H1 (cell line): ENCODE measurements around the gene NETO2. TPM values are rescaled to one million over a fixed set of nuclear protein-coding genes. Genes with fewer than 3 reads are reported as not detected.
"Not testable (repeated sequence)": the region's sequence is repeated elsewhere in the genome, so short reads cannot be mapped to it uniquely, and the experiment has no call there.

Experiments used
- CTCF ChIA-PET: fragments of 300-600 bp; sonication (Branson Sonifier 250); formaldehyde crosslinking; loops from one replicate; lab custom pipeline; 2021; ENCODE audit not compliant: partially characterized antibody; lab: Charles Lee
- POLR2A ChIA-PET: fragments of 300-600 bp; sonication (Branson Sonifier 250); formaldehyde crosslinking; loops from one replicate; lab custom pipeline; 2021; ENCODE audit warnings: inconsistent platforms; ENCODE audit not compliant: partially characterized antibody; lab: Charles Lee
- DNase-seq, 2 experiments: peaks; one replicate each; pipeline versions ENCODE4 v3.0.0 to v3.0.0-alpha.2; 2010 to 2022; ENCODE audit warnings: low spot score in 2 of 2, low read depth in 1 of 2, mixed read lengths in 1 of 2
- FAIRE-seq: peaks from 2 replicates; lab custom pipeline; 2011; peaks lifted over from hg19 to GRCh38; lab: Jason Lieb, UNC
- H2AFZ ChIP-seq: 2 replicates; pipeline ENCODE4 v1.8.1; 2012; ENCODE audit warnings: low read length, inconsistent platforms
- H2AK5ac ChIP-seq: 2 replicates; pipeline ENCODE4 v1.6.1; 2013; ENCODE audit warnings: low read depth, low read length
- H2BK120ac ChIP-seq: replicated peaks from 2 replicates; pipeline ENCODE3; 2013; ENCODE audit warnings: low read depth, low read length, inconsistent platforms
- H2BK12ac ChIP-seq: 2 replicates; pipeline ENCODE4 v1.6.1; 2013; ENCODE audit warnings: low read depth, low read length
- H2BK15ac ChIP-seq: 2 replicates; pipeline ENCODE4 v1.6.1; 2013; ENCODE audit warnings: low read length
- H2BK20ac ChIP-seq: 2 replicates; pipeline ENCODE4 v1.6.1; 2013; ENCODE audit warnings: low read length
- H2BK5ac ChIP-seq: 2 replicates; pipeline ENCODE4 v1.6.1; 2013; ENCODE audit warnings: low read depth, low read length
- H3K14ac ChIP-seq: 2 replicates; pipeline ENCODE4 v1.6.1; 2013; ENCODE audit warnings: inconsistent platforms; ENCODE audit not compliant: insufficient read length
- H3K18ac ChIP-seq: 2 replicates; pipeline ENCODE4 v1.6.1; 2013; ENCODE audit warnings: low read length; ENCODE audit errors: extremely low read depth
- H3K23ac ChIP-seq: 2 replicates; pipeline ENCODE4 v1.6.1; 2013; ENCODE audit warnings: inconsistent platforms; ENCODE audit not compliant: insufficient read length
- H3K23me2 ChIP-seq: 2 replicates; pipeline ENCODE4 v1.6.1; 2013; ENCODE audit warnings: low read depth, low read length
- H3K27ac ChIP-seq: 2 replicates; pipeline ENCODE4 v1.6.1; 2011; ENCODE audit warnings: low read depth, low read length, inconsistent platforms
- H3K27me3 ChIP-seq, 4 experiments: replicated peaks in 1 of 4; 1 replicate in 1 of 4; 2 replicates in 3 of 4; pipeline versions ENCODE4 v1.6.1 to v1.8.1; 2011 to 2013; ENCODE audit warnings: low read length in 3 of 4, mild to moderate bottlenecking in 3 of 4, inconsistent platforms in 2 of 4, mixed read lengths in 2 of 4, moderate library complexity in 1 of 4; ENCODE audit not compliant: control insufficient read depth in 3 of 4, insufficient read depth in 3 of 4; ENCODE audit errors: extremely low read depth in 1 of 4
- H3K36me3 ChIP-seq, 4 experiments: 2 replicates each; pipeline versions ENCODE4 v1.6.1 to v1.8.1; 2011 to 2013; ENCODE audit warnings: mild to moderate bottlenecking in 4 of 4, low read length in 3 of 4, moderate library complexity in 2 of 4, control low read depth in 1 of 4, inconsistent platforms in 1 of 4; ENCODE audit not compliant: insufficient read depth in 4 of 4, control insufficient read depth in 2 of 4
- H3K4ac ChIP-seq: replicated peaks from 2 replicates; pipeline ENCODE3; 2013; ENCODE audit warnings: low read length, low read depth, mixed read lengths, inconsistent platforms; ENCODE audit not compliant: insufficient read length
- H3K4me1 ChIP-seq, 4 experiments: replicated peaks in 1 of 4; 1 replicate in 1 of 4; 2 replicates in 3 of 4; pipeline versions ENCODE4 v1.6.1 to v1.8.1; 2011 to 2013; ENCODE audit warnings: low read length in 3 of 4, inconsistent platforms in 2 of 4, mixed read lengths in 1 of 4; ENCODE audit not compliant: insufficient read depth in 4 of 4, control insufficient read depth in 3 of 4
- H3K4me2 ChIP-seq, 2 experiments: 2 replicates each; pipeline versions ENCODE4 v1.6.1 to v1.8.1; 2011 to 2013; ENCODE audit warnings: low read depth in 2 of 2, low read length in 2 of 2, control low read depth in 1 of 2, inconsistent platforms in 1 of 2, mild to moderate bottlenecking in 1 of 2; ENCODE audit not compliant: insufficient read depth in 1 of 2
- H3K4me3 ChIP-seq, 4 experiments: fragments of 200-600, 300-600 bp in 1 of 4; sonication (generic), shearing (Covaris generic), sonication (Bioruptor Twin) in 1 of 4; 2 replicates each; pipeline versions ENCODE4 v1.5.1 to v1.8.1; 2011 to 2016; ENCODE audit warnings: low read length in 4 of 4, low read depth in 3 of 4, control low read depth in 2 of 4, inconsistent platforms in 2 of 4, mild to moderate bottlenecking in 2 of 4, mixed read lengths in 1 of 4, moderate library complexity in 1 of 4; ENCODE audit not compliant: insufficient read depth in 2 of 4; ENCODE audit errors: extremely low read depth in 1 of 4
- H3K56ac ChIP-seq: replicated peaks from 2 replicates; pipeline ENCODE3; 2013; ENCODE audit warnings: low read depth, mild to moderate bottlenecking, mixed read lengths, low read length, inconsistent platforms; ENCODE audit not compliant: insufficient read length
- H3K79me1 ChIP-seq: 2 replicates; pipeline ENCODE4 v1.6.1; 2013; ENCODE audit warnings: low read depth, low read length, control low read depth
- H3K79me2 ChIP-seq, 2 experiments: 2 replicates each; pipeline versions ENCODE4 v1.6.1 to v1.8.1; 2012 to 2013; ENCODE audit warnings: low read length in 2 of 2, mild to moderate bottlenecking in 2 of 2, inconsistent platforms in 1 of 2; ENCODE audit not compliant: insufficient read depth in 2 of 2, control insufficient read depth in 1 of 2
- H3K9ac ChIP-seq, 4 experiments: replicated peaks in 1 of 4; 1 replicate in 1 of 4; 2 replicates in 3 of 4; pipeline versions ENCODE4 v1.6.1 to v1.8.1; 2011 to 2013; ENCODE audit warnings: low read depth in 3 of 4, low read length in 3 of 4, control low read depth in 2 of 4, mild to moderate bottlenecking in 2 of 4, moderate library complexity in 2 of 4, inconsistent platforms in 1 of 4; ENCODE audit errors: extremely low read depth in 1 of 4
- H3K9me3 ChIP-seq, 2 experiments: 2 replicates each; pipeline versions ENCODE4 v1.6.1 to v1.8.1; 2012 to 2013; ENCODE audit warnings: mild to moderate bottlenecking in 2 of 2, moderate library complexity in 2 of 2, control low read depth in 1 of 2, inconsistent platforms in 1 of 2, low read depth in 1 of 2, low read length in 1 of 2, mixed read lengths in 1 of 2; ENCODE audit not compliant: insufficient read depth in 2 of 2
- H4K20me1 ChIP-seq, 2 experiments: replicated peaks in 1 of 2; 2 replicates each; pipeline versions ENCODE3 to v1.8.1; 2011 to 2013; ENCODE audit warnings: inconsistent platforms in 2 of 2, low read length in 2 of 2, mild to moderate bottlenecking in 1 of 2; ENCODE audit not compliant: insufficient read depth in 2 of 2, control insufficient read depth in 1 of 2
- H4K5ac ChIP-seq: 2 replicates; pipeline ENCODE4 v1.6.1; 2013; ENCODE audit warnings: low read length, low read depth, mixed read lengths, inconsistent platforms; ENCODE audit not compliant: insufficient read length
- H4K8ac ChIP-seq: 2 replicates; pipeline ENCODE4 v1.8.0; 2013; ENCODE audit warnings: mild to moderate bottlenecking, moderate library complexity, low read length, inconsistent platforms; ENCODE audit not compliant: insufficient read depth; ENCODE audit errors: extremely low read depth
- H4K91ac ChIP-seq: replicated peaks from 2 replicates; pipeline ENCODE3; 2013; ENCODE audit warnings: low read length, mixed read lengths, inconsistent platforms; ENCODE audit not compliant: insufficient read length
- WGBS, 2 experiments: shearing (Covaris generic) in 1 of 2; methylation state at CpG; one replicate each; pipeline versions ENCODE4 v1.1.6 to v1.1.7; 2013 to 2015; ENCODE audit warnings: low lambda C conversion rate in 2 of 2, mixed read lengths in 2 of 2, inconsistent platforms in 1 of 2, low coverage in 1 of 2, missing lambda C conversion rate in 1 of 2; ENCODE audit not compliant: insufficient replicate concordance in 2 of 2, insufficient coverage in 1 of 2, insufficient read length in 1 of 2; ENCODE audit errors: extremely low coverage in 1 of 2, missing lambda C conversion rate in 1 of 2; 5-methylcytosine and 5-hydroxymethylcytosine counted together
- polyA plus RNA-seq, 7 experiments: library from polyadenylated mRNA; depleted of rRNA in 3 of 7; stranded (reverse) in 5 of 7; unstranded in 2 of 7; fragments of >200 nt in 5 of 7; fragments of 200-250 nt in 2 of 7; gene quantifications; 1 replicate in 5 of 7; 2 replicates in 1 of 7; 4 replicates in 1 of 7; pipeline versions ENCODE4 v1.2.1 to v1.2.3, GENCODE V29; 2011 to 2013; ENCODE audit warnings: missing spikeins in 2 of 7, mixed read lengths in 2 of 7
- total RNA-seq: library from RNA; stranded (reverse); fragmentation: NEBNext Ultra II Directional; extraction: Animal tissue kit (Norgen Biotek cat#: 25700); gene quantifications from 2 replicates; pipeline ENCODE4 v1.2.1, GENCODE V29; 2021

Gene NETO2
- total and polyA plus RNA-seq, 2 of the 8 experiments (the other 6 are each of a cell fraction or from before 2014, with no cell fraction given), result 9.4 to 12.5 TPM

- H4K5ac ChIP-seq, H3K56ac ChIP-seq, H3K23me2 ChIP-seq, H2BK15ac ChIP-seq, H3K14ac ChIP-seq, DNase-seq, H2AFZ ChIP-seq, H3K9ac ChIP-seq, H3K4me2 ChIP-seq, H3K23ac ChIP-seq, H2AK5ac ChIP-seq, POLR2A ChIA-PET, FAIRE-seq, H2BK120ac ChIP-seq, H3K4me3 ChIP-seq, H2BK20ac ChIP-seq, H3K36me3 ChIP-seq, H3K9me3 ChIP-seq, H3K4me1 ChIP-seq, H3K4ac ChIP-seq, H2BK12ac ChIP-seq, H3K18ac ChIP-seq, H4K20me1 ChIP-seq, H2BK5ac ChIP-seq, H4K91ac ChIP-seq, H4K8ac ChIP-seq, H3K27ac ChIP-seq, H3K79me1 ChIP-seq: not testable (repeated sequence)
- peaks cover 0 to 40% of the 10 kb centered on the region in 2 experiments; a peak in 2 of 4 replicates for H3K79me2 ChIP-seq
- H3K27me3 ChIP-seq, result peaks cover 0 to 12% (median 8%) of the 10 kb centered on the region in 4 experiments; a peak in 6 of 7 replicates
- CTCF ChIA-PET, result interaction anchor here (0.8 kb wide), 1 partner anchor 1027 kb away, joined by 3 read pairs; no protein-coding TSS in a partner anchor
- WGBS, 2 experiments, result 96% methylated on average over 9 of the region's 9 CpGs; no CpG with 5 or more reads in 1 of the 2 experiments
Observed at GRCh38 chr16:47137925-47138324, 5.8 kb downstream of the NETO2 start.
